Thyroid gland (tissue), 4 donors: ENCODE data around the gene STAB1. TPM values are rescaled to one million over a fixed set of nuclear protein-coding genes. Genes with fewer than 3 reads are reported as not detected.

Source experiments
- DNase-seq, 2 donors: peaks; one replicate each; pipeline ENCODE4 v3.0.0-alpha.2; 2019
- H3K27ac ChIP-seq, 3 donors: fragments of 200-600 bp; sonication (generic); 1 replicate in 2 of 3; 2 replicates in 1 of 3; pipeline ENCODE4 v1.5.1; 2016 to 2019; ENCODE audit warnings: mild to moderate bottlenecking in 1 of 3, moderate library complexity in 1 of 3
- H3K27me3 ChIP-seq: fragments of 200-600 bp; sonication (generic); one replicate; pipeline ENCODE4 v1.5.1; 2019
- H3K36me3 ChIP-seq, 2 donors: fragments of 200-600 bp; sonication (generic); one replicate each; pipeline ENCODE4 v1.5.1; 2016 to 2019
- H3K4me1 ChIP-seq, 2 donors: fragments of 200-600 bp; sonication (generic); one replicate each; pipeline ENCODE4 v1.5.1; 2017 to 2019
- H3K4me3 ChIP-seq, 3 donors: fragments of 200-600 bp; sonication (generic); replicated peaks in 1 of 3; 1 replicate in 2 of 3; 2 replicates in 1 of 3; pipeline ENCODE4 v1.5.1; 2016; ENCODE audit warnings: mild to moderate bottlenecking in 1 of 3
- H3K9me3 ChIP-seq: fragments of 200-600 bp; sonication (generic); one replicate; pipeline ENCODE4 v1.5.1; 2017
- CTCF ChIP-seq, 6 experiments: fragments of 200-600 bp in 3 of 6; fragments of 450-650 bp in 3 of 6; sonication (generic) in 3 of 6; IDR thresholded peaks; one replicate each; pipeline ENCODE4 v1.5.1; 2016 to 2019; ENCODE audit warnings: antibody characterized with exemption in 6 of 6, mild to moderate bottlenecking in 2 of 6, inconsistent platforms in 1 of 6, moderate library complexity in 1 of 6
- POLR2A ChIP-seq, 2 donors: fragments of 450-650 bp; IDR thresholded peaks; one replicate each; pipeline ENCODE4 v1.6.1; 2017; ENCODE audit warnings: antibody characterized with exemption in 2 of 2, mild to moderate bottlenecking in 2 of 2, moderate library complexity in 1 of 2
- WGBS, 2 donors: methylation state at CpG; one replicate each; pipeline ENCODE4 v1.1.5; 2017; 5-methylcytosine and 5-hydroxymethylcytosine counted together
- intact Hi-C: fragments of 100-400 bp; cut with DNase I; formaldehyde crosslinking; loops from one replicate; pipeline ENCODE4 v1.15.1; 2023
- total RNA-seq, 4 donors: library from RNA; depleted of rRNA; stranded (reverse); fragments of >200 nt; gene quantifications; one replicate each; pipeline ENCODE4 v1.2.3, GENCODE V29; 2016

STAB1 gene
- total RNA-seq, 4 donors from 2014 or later, result 31.8 to 100 (median 67.4) TPM

- Histone ChIP-seq H3K4me3 (no peak overlapping the region), H3K9me3 (no peaks in the 10 kb centered on the region), H3K4me1 (no peaks in the 10 kb centered on the region), H3K27ac (no peak overlapping the region), H3K36me3 (peaks cover 45 to 61% of the 10 kb centered on the region in 2 donors), H3K27me3 (no peaks in the 10 kb centered on the region)
- DNase-seq, result peak in 1 of 2 donors; percentile 17
- 86 to 87% methylated on average over 14 to 19 of the region's 23 CpGs for WGBS, 2 donors
- no peak for TF ChIP-seq POLR2A (IDR thresholded peaks at IDR 0.05)
- TF ChIP-seq CTCF (IDR thresholded peaks at IDR 0.05), result peak in 2 of 6 experiments; percentile 9 to 26
- intact Hi-C loops, result no loop called here
Observed at GRCh38 chr3:52481819-52482521, 13.2 kb upstream of the STAB1 start.

GRCh38 chr3:52483081-52483480 lies 12.1 kb upstream of the STAB1 start:
- no peak overlapping the region for H3K4me3 ChIP-seq
- no peaks in the 10 kb centered on the region for H3K27me3 ChIP-seq
- peaks cover 42 to 61% of the 10 kb centered on the region in 2 donors for H3K36me3 ChIP-seq
- no peak overlapping the region for H3K27ac ChIP-seq
- 87% methylated on average over 12 to 14 of the region's 14 CpGs for WGBS, 2 donors
- no peak for DNase-seq
- intact Hi-C loops, result no loop called here
- no peaks in the 10 kb centered on the region for H3K9me3 ChIP-seq
- no peak for TF ChIP-seq POLR2A (IDR thresholded peaks at IDR 0.05)
- TF ChIP-seq CTCF (IDR thresholded peaks at IDR 0.05), result no peak
- no peaks in the 10 kb centered on the region for H3K4me1 ChIP-seq

GRCh38 chr3:52483577-52484381 lies 11.4 kb upstream of the STAB1 start:
- no peak for DNase-seq
- H3K36me3 ChIP-seq, result peaks cover 42 to 61% of the 10 kb centered on the region in 2 donors
- no peaks in the 10 kb centered on the region for H3K4me1 ChIP-seq
- no peaks in the 10 kb centered on the region for H3K9me3 ChIP-seq
- no peak overlapping the region for H3K27ac ChIP-seq
- intact Hi-C loops, result no loop called here
- WGBS, 2 donors, result 85 to 89% methylated on average over 13 of the region's 13 CpGs
- TF ChIP-seq POLR2A (IDR thresholded peaks at IDR 0.05) (no peak), CTCF (IDR thresholded peaks at IDR 0.05) (no peak)
- no peaks in the 10 kb centered on the region for H3K27me3 ChIP-seq
- no peak overlapping the region for H3K4me3 ChIP-seq

- peaks cover 3% of the 10 kb centered on the region in 2 donors for H3K4me1 ChIP-seq
- H3K4me3 ChIP-seq, result no peak overlapping the region
- intact Hi-C loops, result no loop called here
- H3K27ac ChIP-seq, result no peak overlapping the region
- no peak for DNase-seq
- no peak for TF ChIP-seq CTCF (IDR thresholded peaks at IDR 0.05)
- no peak for TF ChIP-seq POLR2A (IDR thresholded peaks at IDR 0.05)
- no peaks in the 10 kb centered on the region for H3K27me3 ChIP-seq
- H3K9me3 ChIP-seq, result no peaks in the 10 kb centered on the region
- H3K36me3 ChIP-seq, result peaks cover 41 to 63% of the 10 kb centered on the region in 2 donors
- WGBS, 2 donors, result 83 to 86% methylated on average over 9 of the region's 10 CpGs
Observed at GRCh38 chr3:52484680-52485461, 10.3 kb upstream of the STAB1 start.
